PFSK-1 (cell line): Measurements from ENCODE around the gene NOL9.

Experiments used
- REST ChIP-seq, 2 experiments: IDR thresholded peaks; 2 replicates each; pipeline versions ENCODE4 v1.6.1 to v1.8.0; 2011 to 2012; ENCODE audit warnings: low read depth in 2 of 2, low read length in 2 of 2, control low read depth in 1 of 2, inconsistent platforms in 1 of 2, mild to moderate bottlenecking in 1 of 2, moderate library complexity in 1 of 2; ENCODE audit not compliant: insufficient read depth in 1 of 2
- SIN3A ChIP-seq: IDR thresholded peaks from 2 replicates; pipeline ENCODE4 v1.6.1; 2012; ENCODE audit warnings: mild to moderate bottlenecking, low read length, moderate library complexity, borderline replicate concordance; ENCODE audit not compliant: insufficient read depth
- TAF1 ChIP-seq: IDR thresholded peaks from 2 replicates; pipeline ENCODE4 v1.6.1; 2012; ENCODE audit warnings: low read length, control low read depth, borderline replicate concordance; ENCODE audit not compliant: insufficient read depth

DNA sequence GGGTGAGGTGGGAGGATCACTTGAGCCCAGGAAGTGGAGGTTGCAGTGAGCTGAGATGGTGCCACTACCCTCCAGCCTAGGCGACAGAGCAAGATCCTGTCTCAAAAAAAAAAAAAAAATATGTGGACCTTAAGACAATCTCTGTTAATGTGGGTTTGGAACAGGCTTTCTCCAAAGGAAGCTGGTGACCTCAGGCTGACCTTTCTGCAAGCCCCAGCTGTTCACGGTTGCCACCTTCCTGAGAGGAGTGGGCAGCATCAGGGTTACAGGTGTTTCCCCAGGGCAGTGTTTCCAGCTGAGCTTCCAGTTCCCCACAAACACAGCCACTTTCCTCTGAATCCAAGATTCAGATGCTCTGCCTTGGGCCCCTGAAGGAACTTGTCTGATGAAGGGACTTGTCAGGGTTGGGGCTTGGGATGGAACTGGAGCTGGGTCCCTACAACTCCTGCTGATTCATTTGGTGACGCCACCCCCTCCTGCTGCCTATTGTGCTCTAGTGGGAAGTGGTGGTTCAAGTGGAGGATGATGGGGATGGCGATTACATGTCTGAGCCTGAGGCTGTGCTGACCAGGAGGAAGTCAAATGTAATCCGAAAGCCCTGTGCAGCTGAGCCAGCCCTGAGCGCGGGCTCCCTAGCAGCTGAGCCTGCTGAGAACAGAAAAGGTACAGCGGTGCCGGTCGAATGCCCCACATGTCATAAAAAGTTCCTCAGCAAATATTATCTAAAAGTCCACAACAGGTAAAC, 27.4 kb upstream of the NOL9 start:
- TF ChIP-seq REST (IDR thresholded peaks at IDR 0.05; ENCODE audit: insufficient read depth in 1 of 2, low read depth in 2 of 2, low read length in 2 of 2) (no peak), SIN3A (no peak), TAF1 (no peak)
